ENCODE results near the gene SLC22A7. TPM values are rescaled to one million over a fixed set of nuclear protein-coding genes. Genes with fewer than 3 reads are reported as not detected.

Gene SLC22A7
- total RNA-seq, 6 experiments from 2014 or later: 145 to 348 (median 185) TPM

DNA sequence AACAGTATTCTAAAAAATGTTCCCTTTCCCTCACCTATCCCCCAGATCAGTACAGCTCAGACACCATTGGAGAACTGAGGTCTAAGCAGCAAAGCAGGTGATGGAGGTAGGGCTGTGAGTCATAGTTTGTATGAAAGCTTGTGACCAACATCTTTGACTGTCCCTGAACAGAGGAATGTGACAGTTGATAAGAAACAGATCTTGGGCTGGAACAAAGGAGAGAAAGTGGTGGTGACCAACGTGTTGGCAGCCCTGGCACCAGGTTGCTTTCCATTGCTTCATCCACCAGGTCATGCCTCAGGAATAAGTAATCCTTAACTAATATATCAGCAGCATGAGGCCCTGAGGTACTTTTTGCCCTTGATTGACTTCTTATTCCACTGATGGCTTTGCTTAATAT lies 30.5 kb downstream of the SLC22A7 start:
- intact Hi-C loops (cut with DNase I): no loop called here
- TF ChIP-seq, protein P1, sequence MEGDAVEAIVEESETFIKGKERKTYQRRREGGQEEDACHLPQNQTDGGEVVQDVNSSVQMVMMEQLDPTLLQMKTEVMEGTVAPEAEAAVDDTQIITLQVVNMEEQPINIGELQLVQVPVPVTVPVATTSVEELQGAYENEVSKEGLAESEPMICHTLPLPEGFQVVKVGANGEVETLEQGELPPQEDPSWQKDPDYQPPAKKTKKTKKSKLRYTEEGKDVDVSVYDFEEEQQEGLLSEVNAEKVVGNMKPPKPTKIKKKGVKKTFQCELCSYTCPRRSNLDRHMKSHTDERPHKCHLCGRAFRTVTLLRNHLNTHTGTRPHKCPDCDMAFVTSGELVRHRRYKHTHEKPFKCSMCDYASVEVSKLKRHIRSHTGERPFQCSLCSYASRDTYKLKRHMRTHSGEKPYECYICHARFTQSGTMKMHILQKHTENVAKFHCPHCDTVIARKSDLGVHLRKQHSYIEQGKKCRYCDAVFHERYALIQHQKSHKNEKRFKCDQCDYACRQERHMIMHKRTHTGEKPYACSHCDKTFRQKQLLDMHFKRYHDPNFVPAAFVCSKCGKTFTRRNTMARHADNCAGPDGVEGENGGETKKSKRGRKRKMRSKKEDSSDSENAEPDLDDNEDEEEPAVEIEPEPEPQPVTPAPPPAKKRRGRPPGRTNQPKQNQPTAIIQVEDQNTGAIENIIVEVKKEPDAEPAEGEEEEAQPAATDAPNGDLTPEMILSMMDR (IDR thresholded peaks at IDR 0.05): no peak
- no peak for TF ChIP-seq POLR2A (IDR thresholded peaks at IDR 0.05)
- Histone ChIP-seq H3K27ac (peak overlapping the region in 1 of 3 donors; percentile 25), H3K27me3 (no peaks in the 10 kb centered on the region), H3K4me3 (no peak overlapping the region), H3K4me1 (peaks cover 0 to 11% (median 0%) of the 10 kb centered on the region in 4 donors), H3K36me3 (no peaks in the 10 kb centered on the region), H3K9me3 (no peaks in the 10 kb centered on the region)
- peak in 3 of 4 donors; percentile 67 to 89 (median 86) for ATAC-seq
- DNase-seq: no peak
- WGBS (ENCODE audit: insufficient coverage, low coverage, low lambda C conversion rate, missing lambda C conversion rate): 22% methylated on average over 1 of the region's 1 CpG

DNA sequence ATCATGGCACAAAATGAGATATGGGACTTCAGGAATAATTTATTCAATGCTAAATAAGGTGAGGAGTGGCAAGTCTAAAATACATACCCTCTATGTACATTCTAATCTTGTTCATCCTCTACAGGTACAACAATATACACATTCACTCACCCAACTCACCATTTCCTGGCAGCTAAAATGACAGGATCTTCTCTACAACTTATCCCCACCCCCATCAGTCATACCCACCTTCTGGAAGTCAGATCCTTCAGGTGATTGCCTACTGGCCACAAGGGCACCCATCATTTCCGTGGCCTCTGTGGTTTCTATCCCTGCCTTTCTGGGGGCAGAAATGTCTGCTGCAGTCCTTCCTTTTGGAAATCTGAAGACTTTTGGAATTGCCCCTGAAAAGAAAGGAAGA lies 33.4 kb downstream of the SLC22A7 start:
- intact Hi-C loops (cut with DNase I): no loop called here
- WGBS (ENCODE audit: insufficient coverage, low coverage, low lambda C conversion rate, missing lambda C conversion rate): 50% methylated on average over 1 of the region's 1 CpG
- DNase-seq (no peak), ATAC-seq (no peak)
- Histone ChIP-seq H3K36me3 (no peaks in the 10 kb centered on the region), H3K27ac (no peak overlapping the region), H3K9me3 (no peaks in the 10 kb centered on the region), H3K4me1 (peaks cover 0 to 11% (median 0%) of the 10 kb centered on the region in 4 donors), H3K27me3 (no peaks in the 10 kb centered on the region), H3K4me3 (no peak overlapping the region)
- TF ChIP-seq, protein P1 (IDR thresholded peaks at IDR 0.05): no peak
- no peak for TF ChIP-seq POLR2A (IDR thresholded peaks at IDR 0.05)

DNA sequence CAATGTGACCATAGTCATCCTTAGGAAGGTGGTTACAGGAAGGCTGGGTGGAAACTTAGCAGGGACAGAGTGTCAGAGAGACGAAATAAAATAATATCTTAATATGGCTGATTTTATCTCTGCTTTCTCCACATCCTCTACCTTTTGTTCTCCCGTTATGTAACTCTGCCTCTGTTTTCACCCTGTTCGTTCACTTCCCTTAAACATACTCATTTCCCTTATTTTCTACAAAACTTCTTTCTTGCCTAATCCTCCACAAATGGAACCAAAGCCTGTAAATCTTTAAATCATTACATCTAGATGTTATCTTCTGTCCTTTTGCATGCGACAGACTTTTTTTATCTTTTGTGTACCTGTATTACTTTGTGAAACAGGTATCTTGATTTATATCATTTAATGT lies 33.8 kb downstream of the SLC22A7 start:
- no peaks in the 10 kb centered on the region for H3K9me3 ChIP-seq
- peaks cover 0 to 11% (median 0%) of the 10 kb centered on the region in 4 donors for H3K4me1 ChIP-seq
- intact Hi-C loops (cut with DNase I): no loop called here
- DNase-seq (no peak), ATAC-seq (no peak)
- no peak overlapping the region for H3K4me3 ChIP-seq
- 55% methylated on average over 4 of the region's 4 CpGs for WGBS (ENCODE audit: insufficient coverage, low coverage, low lambda C conversion rate, missing lambda C conversion rate)
- H3K36me3 ChIP-seq: no peaks in the 10 kb centered on the region
- no peak overlapping the region for H3K27ac ChIP-seq
- TF ChIP-seq POLR2A (IDR thresholded peaks at IDR 0.05): no peak
- TF ChIP-seq, protein P1 (IDR thresholded peaks at IDR 0.05): no peak
- no peaks in the 10 kb centered on the region for H3K27me3 ChIP-seq

DNA sequence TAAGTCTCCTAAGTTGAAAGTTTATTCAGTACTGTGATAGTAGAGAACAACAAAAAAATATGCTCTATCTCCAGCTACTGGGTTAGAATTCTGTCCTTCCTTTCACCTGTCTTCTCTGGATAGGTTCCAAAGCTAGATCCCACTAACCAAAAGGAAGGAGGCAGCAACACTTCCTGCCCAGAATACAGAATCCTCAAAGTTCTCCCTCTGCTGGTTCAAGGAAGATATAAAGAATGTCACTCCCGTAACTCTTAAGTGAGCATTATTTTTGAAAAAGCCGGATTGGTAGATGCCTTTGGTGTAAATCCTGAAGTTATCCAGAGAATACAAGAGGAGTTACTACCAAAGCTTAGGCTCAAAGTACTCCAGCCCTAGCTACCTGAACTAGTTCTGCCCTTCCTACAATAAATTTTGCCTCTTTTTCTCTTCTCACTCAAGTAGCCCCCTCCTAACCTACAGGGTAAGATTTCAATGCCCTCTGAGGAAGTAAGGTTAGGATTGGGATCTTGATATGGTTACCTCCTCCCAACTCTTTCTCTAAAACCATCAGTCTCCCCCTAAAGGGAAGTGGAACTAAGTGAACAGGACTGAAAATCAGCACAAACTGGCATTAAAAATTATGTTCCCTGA lies 36.5 kb downstream of the SLC22A7 start:
- TF ChIP-seq POLR2A (IDR thresholded peaks at IDR 0.05): no peak
- TF ChIP-seq, protein P1 (IDR thresholded peaks at IDR 0.05): peak; percentile 28 to 49 (median 44)
- H3K27ac ChIP-seq: no peak overlapping the region
- 82% methylated on average over 2 of the region's 2 CpGs for WGBS (ENCODE audit: insufficient coverage, low coverage, low lambda C conversion rate, missing lambda C conversion rate)

More for the DNA sequence above, 36.5 kb downstream of the SLC22A7 start:
- H3K4me1 ChIP-seq: no peaks in the 10 kb centered on the region
- peak; percentile 67 to 81 (median 76) for ATAC-seq
- intact Hi-C loops (cut with DNase I): no loop called here
- peaks cover 0 to 7% (median 1%) of the 10 kb centered on the region in 4 donors for H3K36me3 ChIP-seq
- no peak overlapping the region for H3K4me3 ChIP-seq
- DNase-seq: no peak
- H3K9me3 ChIP-seq: no peaks in the 10 kb centered on the region
- no peaks in the 10 kb centered on the region for H3K27me3 ChIP-seq

All from right lobe of liver (tissue), 6 donors.